ENCODE results near the gene YPEL1. TPM values are rescaled to one million over a fixed set of nuclear protein-coding genes. Genes with fewer than 3 reads are reported as not detected.

The YPEL1 gene
- total RNA-seq, 1 experiment from 2014 or later: 3.1 TPM

DNA sequence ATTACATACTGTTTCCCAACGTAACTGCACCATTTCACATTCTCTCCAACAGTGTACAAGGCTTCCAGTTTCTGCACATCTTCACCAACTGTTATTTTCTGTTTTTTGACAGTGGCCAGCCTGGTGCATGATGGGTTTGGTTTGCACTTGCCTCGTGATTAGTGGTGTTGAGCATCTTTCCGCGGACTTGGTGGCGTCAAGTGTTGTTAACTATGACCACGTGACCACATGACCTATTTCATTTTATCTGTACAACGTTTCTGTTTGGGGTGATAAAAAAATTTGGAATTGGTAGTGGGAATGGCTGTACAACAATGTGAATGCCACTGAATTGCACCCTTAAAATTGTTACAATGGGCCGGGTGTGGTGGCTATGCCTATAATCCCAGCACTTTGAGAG lies 2.5 kb upstream of the YPEL1 start:
- ChIA-PET CTCF (no interaction called here), RAD21 (ENCODE audit: low non-redundant PET in 1 of 2, low total read pairs in 2 of 2, uncharacterized antibody in 2 of 2, unreplicated experiment in 2 of 2) (no interaction called here), POLR2A (no interaction called here)
- H3K9me2 ChIP-seq (ENCODE audit: insufficient read depth): no peaks in the 10 kb centered on the region
- H2AFZ ChIP-seq (ENCODE audit: low read depth, low read length, poor library complexity, severe bottlenecking): no peak overlapping the region
- no peaks in the 10 kb centered on the region for H3K27me3 ChIP-seq (ENCODE audit: insufficient read depth, low read length)
- H3K36me3 ChIP-seq (ENCODE audit: control insufficient read depth in 1 of 2, insufficient read depth in 2 of 2, low read length in 2 of 2): no peaks in the 10 kb centered on the region
- no peaks in the 10 kb centered on the region for H4K20me1 ChIP-seq (ENCODE audit: insufficient read depth)
- ATAC-seq: no peak
- H3K9me3 ChIP-seq (ENCODE audit: control insufficient read depth in 1 of 2, insufficient read depth in 1 of 2, low read depth in 1 of 2, low read length in 2 of 2): no peaks in the 10 kb centered on the region
- BruUV-seq (replicated peaks): no TSS peak
- intact Hi-C loops (cut with micrococcal nuclease): no loop called here
- no peak overlapping the region for H3K4me2 ChIP-seq (ENCODE audit: low read length)
- H3K9ac ChIP-seq (ENCODE audit: low read length): no peak overlapping the region
- H3K79me2 ChIP-seq (ENCODE audit: insufficient read depth, low read length): no peaks in the 10 kb centered on the region
- H3K4me3 ChIP-seq (replicated peaks in 1 of 2; ENCODE audit: low read depth in 1 of 2, low read length in 2 of 2): no peak overlapping the region
- H3K27ac ChIP-seq (ENCODE audit: low read depth, low read length): no peak overlapping the region
- no peak for DNase-seq (ENCODE audit: low read depth, low spot score)
- TF ChIP-seq ZNF274 (IDR thresholded peaks at IDR 0.05; ENCODE audit: low read depth, low read length) (no peak), RAD21 (IDR thresholded peaks at IDR 0.05; ENCODE audit: low read depth) (no peak), YY1 (IDR thresholded peaks at IDR 0.05; ENCODE audit: extremely low read depth, insufficient replicate concordance, low read depth, low read length) (no peak), SRF (IDR thresholded peaks at IDR 0.05; ENCODE audit: low read depth) (no peak), CEBPB (IDR thresholded peaks at IDR 0.05; ENCODE audit: low read depth) (no peak), EZH2phosphoT487 (IDR thresholded peaks at IDR 0.05; ENCODE audit: borderline replicate concordance) (no peak), ZFX (IDR thresholded peaks at IDR 0.05) (no peak), CBX3 (IDR thresholded peaks at IDR 0.05; ENCODE audit: low read depth) (no peak), FOSL1 (IDR thresholded peaks at IDR 0.05; ENCODE audit: low read depth) (no peak), POLR2A (IDR thresholded peaks at IDR 0.05; ENCODE audit: borderline replicate concordance, extremely low read depth, insufficient read depth, insufficient read length) (no peak), SP1 (IDR thresholded peaks at IDR 0.05; ENCODE audit: low read depth) (no peak), ELF1 (IDR thresholded peaks at IDR 0.05; ENCODE audit: borderline replicate concordance, low read depth) (no peak), POLR2AphosphoS5 (IDR thresholded peaks at IDR 0.05; ENCODE audit: low read depth, low read length) (no peak), JUND (IDR thresholded peaks at IDR 0.05) (no peak), EZH2 (IDR thresholded peaks at IDR 0.05) (no peak)
- TF ChIP-seq, protein P1, sequence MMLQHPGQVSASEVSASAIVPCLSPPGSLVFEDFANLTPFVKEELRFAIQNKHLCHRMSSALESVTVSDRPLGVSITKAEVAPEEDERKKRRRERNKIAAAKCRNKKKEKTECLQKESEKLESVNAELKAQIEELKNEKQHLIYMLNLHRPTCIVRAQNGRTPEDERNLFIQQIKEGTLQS (IDR thresholded peaks at IDR 0.05): no peak
- TF ChIP-seq, protein P2, sequence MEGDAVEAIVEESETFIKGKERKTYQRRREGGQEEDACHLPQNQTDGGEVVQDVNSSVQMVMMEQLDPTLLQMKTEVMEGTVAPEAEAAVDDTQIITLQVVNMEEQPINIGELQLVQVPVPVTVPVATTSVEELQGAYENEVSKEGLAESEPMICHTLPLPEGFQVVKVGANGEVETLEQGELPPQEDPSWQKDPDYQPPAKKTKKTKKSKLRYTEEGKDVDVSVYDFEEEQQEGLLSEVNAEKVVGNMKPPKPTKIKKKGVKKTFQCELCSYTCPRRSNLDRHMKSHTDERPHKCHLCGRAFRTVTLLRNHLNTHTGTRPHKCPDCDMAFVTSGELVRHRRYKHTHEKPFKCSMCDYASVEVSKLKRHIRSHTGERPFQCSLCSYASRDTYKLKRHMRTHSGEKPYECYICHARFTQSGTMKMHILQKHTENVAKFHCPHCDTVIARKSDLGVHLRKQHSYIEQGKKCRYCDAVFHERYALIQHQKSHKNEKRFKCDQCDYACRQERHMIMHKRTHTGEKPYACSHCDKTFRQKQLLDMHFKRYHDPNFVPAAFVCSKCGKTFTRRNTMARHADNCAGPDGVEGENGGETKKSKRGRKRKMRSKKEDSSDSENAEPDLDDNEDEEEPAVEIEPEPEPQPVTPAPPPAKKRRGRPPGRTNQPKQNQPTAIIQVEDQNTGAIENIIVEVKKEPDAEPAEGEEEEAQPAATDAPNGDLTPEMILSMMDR (IDR thresholded peaks at IDR 0.05 in 2 of 3, conservative IDR thresholded peaks at IDR 0.05 in 1 of 3; ENCODE audit: borderline replicate concordance in 1 of 3, insufficient read depth in 1 of 3, low read depth in 2 of 3, low read length in 2 of 3): no peak
- TF ChIP-seq, protein P3, sequence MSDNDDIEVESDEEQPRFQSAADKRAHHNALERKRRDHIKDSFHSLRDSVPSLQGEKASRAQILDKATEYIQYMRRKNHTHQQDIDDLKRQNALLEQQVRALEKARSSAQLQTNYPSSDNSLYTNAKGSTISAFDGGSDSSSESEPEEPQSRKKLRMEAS (IDR thresholded peaks at IDR 0.05): no peak
- TF ChIP-seq, protein P4, sequence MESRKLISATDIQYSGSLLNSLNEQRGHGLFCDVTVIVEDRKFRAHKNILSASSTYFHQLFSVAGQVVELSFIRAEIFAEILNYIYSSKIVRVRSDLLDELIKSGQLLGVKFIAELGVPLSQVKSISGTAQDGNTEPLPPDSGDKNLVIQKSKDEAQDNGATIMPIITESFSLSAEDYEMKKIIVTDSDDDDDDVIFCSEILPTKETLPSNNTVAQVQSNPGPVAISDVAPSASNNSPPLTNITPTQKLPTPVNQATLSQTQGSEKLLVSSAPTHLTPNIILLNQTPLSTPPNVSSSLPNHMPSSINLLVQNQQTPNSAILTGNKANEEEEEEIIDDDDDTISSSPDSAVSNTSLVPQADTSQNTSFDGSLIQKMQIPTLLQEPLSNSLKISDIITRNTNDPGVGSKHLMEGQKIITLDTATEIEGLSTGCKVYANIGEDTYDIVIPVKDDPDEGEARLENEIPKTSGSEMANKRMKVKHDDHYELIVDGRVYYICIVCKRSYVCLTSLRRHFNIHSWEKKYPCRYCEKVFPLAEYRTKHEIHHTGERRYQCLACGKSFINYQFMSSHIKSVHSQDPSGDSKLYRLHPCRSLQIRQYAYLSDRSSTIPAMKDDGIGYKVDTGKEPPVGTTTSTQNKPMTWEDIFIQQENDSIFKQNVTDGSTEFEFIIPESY (IDR thresholded peaks at IDR 0.05; ENCODE audit: extremely low read depth, insufficient replicate concordance, low read length): no peak
- peaks cover 8 to 16% of the 10 kb centered on the region in 2 experiments for H3K4me1 ChIP-seq (ENCODE audit: control insufficient read depth in 1 of 2, insufficient read depth in 2 of 2, low read length in 2 of 2)
